GM12878 (cell line): ENCODE results near the gene NPS.

Source experiments
- DPF2 ChIP-seq: fragments of 450-650 bp; IDR thresholded peaks from 2 replicates; pipeline ENCODE4 v1.6.1; 2017; ENCODE audit warnings: mild to moderate bottlenecking
- FOXM1 ChIP-seq: IDR thresholded peaks from 2 replicates; pipeline ENCODE4 v1.6.1; 2012; ENCODE audit warnings: low read depth, mild to moderate bottlenecking, inconsistent platforms, low read length, moderate library complexity
- NFYB ChIP-seq: IDR thresholded peaks from 2 replicates; pipeline ENCODE4 v1.6.1; 2011; ENCODE audit warnings: low read depth, mild to moderate bottlenecking, low read length, improper control_type of control experiment, moderate library complexity; ENCODE audit not compliant: insufficient read depth
- POLR2A ChIP-seq: IDR thresholded peaks from 2 replicates; pipeline ENCODE4 v1.6.1; 2011; ENCODE audit warnings: low read depth, mild to moderate bottlenecking, low read length
- POLR2AphosphoS2 ChIP-seq: IDR thresholded peaks from 2 replicates; pipeline ENCODE4 v1.6.1; 2011; ENCODE audit warnings: low read depth, mild to moderate bottlenecking, low read length, improper control_type of control experiment, moderate library complexity
- POLR2AphosphoS5 ChIP-seq: IDR thresholded peaks from 2 replicates; pipeline ENCODE4 v1.6.1; 2011; ENCODE audit warnings: mild to moderate bottlenecking, low read length, inconsistent platforms
- RAD21 ChIP-seq: IDR thresholded peaks from 2 replicates; pipeline ENCODE4 v1.6.1; 2011; ENCODE audit warnings: mild to moderate bottlenecking, low read depth, low read length, moderate library complexity; ENCODE audit not compliant: insufficient read depth
- SP1 ChIP-seq: IDR thresholded peaks from one replicate; pipeline ENCODE4 v1.6.1; 2011; ENCODE audit warnings: low read depth, low read length
- TBL1XR1 ChIP-seq: IDR thresholded peaks from 2 replicates; pipeline ENCODE4 v1.6.1; 2012; ENCODE audit warnings: low read depth, low read length, improper control_type of control experiment
- ZBTB4 ChIP-seq: fragments of 450-650 bp; formaldehyde crosslinking; IDR thresholded peaks from 2 replicates; pipeline ENCODE4 v1.4.0; 2022; ENCODE audit warnings: mild to moderate bottlenecking, moderate library complexity
- ZNF207 ChIP-seq: fragments of 450-650 bp; IDR thresholded peaks from 2 replicates; pipeline ENCODE4 v1.6.1; 2014; ENCODE audit warnings: antibody characterized with exemption, mild to moderate bottlenecking, borderline replicate concordance
- TF ChIP-seq, protein P1 (sequence below): IDR thresholded peaks from 2 replicates; pipeline ENCODE4 v1.6.1; 2011; ENCODE audit warnings: mild to moderate bottlenecking, low read depth, low read length, moderate library complexity; ENCODE audit not compliant: insufficient replicate concordance
- TF ChIP-seq, protein P2 (sequence below), 3 experiments: IDR thresholded peaks in 2 of 3; conservative IDR thresholded peaks in 1 of 3; 2 replicates each; pipeline ENCODE4 v1.5.1; 2011; ENCODE audit warnings: low read depth in 3 of 3, low read length in 3 of 3, mild to moderate bottlenecking in 3 of 3, control low read depth in 2 of 3, moderate library complexity in 2 of 3, inconsistent platforms in 1 of 3, mixed read lengths in 1 of 3; ENCODE audit not compliant: control insufficient read depth in 2 of 3, insufficient read depth in 1 of 3; ENCODE audit errors: extremely low read depth in 1 of 3

GRCh38 chr10:127577376-127578258 is 28.5 kb downstream of the NPS start:
- TF ChIP-seq, protein P1, sequence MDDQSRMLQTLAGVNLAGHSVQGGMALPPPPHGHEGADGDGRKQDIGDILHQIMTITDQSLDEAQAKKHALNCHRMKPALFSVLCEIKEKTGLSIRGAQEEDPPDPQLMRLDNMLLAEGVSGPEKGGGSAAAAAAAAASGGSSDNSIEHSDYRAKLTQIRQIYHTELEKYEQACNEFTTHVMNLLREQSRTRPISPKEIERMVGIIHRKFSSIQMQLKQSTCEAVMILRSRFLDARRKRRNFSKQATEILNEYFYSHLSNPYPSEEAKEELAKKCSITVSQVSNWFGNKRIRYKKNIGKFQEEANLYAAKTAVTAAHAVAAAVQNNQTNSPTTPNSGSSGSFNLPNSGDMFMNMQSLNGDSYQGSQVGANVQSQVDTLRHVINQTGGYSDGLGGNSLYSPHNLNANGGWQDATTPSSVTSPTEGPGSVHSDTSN = no peak
- TF ChIP-seq POLR2A (no peak), SP1 (no peak), DPF2 (no peak), POLR2AphosphoS2 (no peak), POLR2AphosphoS5 (no peak), TBL1XR1 (no peak), ZBTB4 (CRISPR knock-in tag) (no peak), ZNF207 (no peak), RAD21 (no peak), NFYB (no peak), FOXM1 (no peak)
- TF ChIP-seq, protein P2, sequence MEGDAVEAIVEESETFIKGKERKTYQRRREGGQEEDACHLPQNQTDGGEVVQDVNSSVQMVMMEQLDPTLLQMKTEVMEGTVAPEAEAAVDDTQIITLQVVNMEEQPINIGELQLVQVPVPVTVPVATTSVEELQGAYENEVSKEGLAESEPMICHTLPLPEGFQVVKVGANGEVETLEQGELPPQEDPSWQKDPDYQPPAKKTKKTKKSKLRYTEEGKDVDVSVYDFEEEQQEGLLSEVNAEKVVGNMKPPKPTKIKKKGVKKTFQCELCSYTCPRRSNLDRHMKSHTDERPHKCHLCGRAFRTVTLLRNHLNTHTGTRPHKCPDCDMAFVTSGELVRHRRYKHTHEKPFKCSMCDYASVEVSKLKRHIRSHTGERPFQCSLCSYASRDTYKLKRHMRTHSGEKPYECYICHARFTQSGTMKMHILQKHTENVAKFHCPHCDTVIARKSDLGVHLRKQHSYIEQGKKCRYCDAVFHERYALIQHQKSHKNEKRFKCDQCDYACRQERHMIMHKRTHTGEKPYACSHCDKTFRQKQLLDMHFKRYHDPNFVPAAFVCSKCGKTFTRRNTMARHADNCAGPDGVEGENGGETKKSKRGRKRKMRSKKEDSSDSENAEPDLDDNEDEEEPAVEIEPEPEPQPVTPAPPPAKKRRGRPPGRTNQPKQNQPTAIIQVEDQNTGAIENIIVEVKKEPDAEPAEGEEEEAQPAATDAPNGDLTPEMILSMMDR (IDR thresholded peaks at IDR 0.05 in 2 of 3, conservative IDR thresholded peaks at IDR 0.05 in 1 of 3; ENCODE audit: control insufficient read depth in 2 of 3, extremely low read depth in 1 of 3, insufficient read depth in 1 of 3, low read depth in 3 of 3, low read length in 3 of 3) = no peak
